ENCODE measurements around the gene ITGA1. TPM values are rescaled to one million over a fixed set of nuclear protein-coding genes. Genes with fewer than 3 reads are reported as not detected.

The ITGA1 gene
- polyA plus RNA-seq, 3 donors, result 0.33 to 0.89 (median 0.79) TPM

- Mint-ChIP-seq H3K27me3 (ENCODE audit: low read depth in 3 of 3) (peaks cover 2 to 8% (median 3%) of the 10 kb centered on the region in 3 donors), H3K36me3 (no peaks in the 10 kb centered on the region), H3K27ac (no peak overlapping the region), H3K4me1 (peaks cover 11% of the 10 kb centered on the region), H3K4me3 (no peak overlapping the region), H3K9me3 (no peaks in the 10 kb centered on the region)
- Histone ChIP-seq H3K27ac (ENCODE audit: low read depth in 1 of 2, low read length in 2 of 2) (no peak overlapping the region), H3K4me2 (replicated peaks; ENCODE audit: extremely low read depth, low read length, poor library complexity, severe bottlenecking) (no peak overlapping the region), H4K20me1 (ENCODE audit: insufficient read depth, low read length) (no peaks in the 10 kb centered on the region), H3K4me3 (replicated peaks in 1 of 3; ENCODE audit: low read depth in 2 of 3, low read length in 3 of 3) (no peak overlapping the region), H3K79me2 (ENCODE audit: insufficient read depth, low read length) (no peaks in the 10 kb centered on the region), H3K9me3 (replicated peaks in 1 of 2; ENCODE audit: control insufficient read depth in 1 of 2, insufficient read depth in 1 of 2, low read length in 2 of 2) (no peaks in the 10 kb centered on the region), H3K4me1 (ENCODE audit: control insufficient read depth in 1 of 2, insufficient read depth in 2 of 2, low read length in 2 of 2) (peaks cover 0 to 4% of the 10 kb centered on the region in 2 donors), H3K27me3 (ENCODE audit: control insufficient read depth in 2 of 2, insufficient read depth in 2 of 2, low read length in 2 of 2) (no peaks in the 10 kb centered on the region), H2AFZ (ENCODE audit: insufficient read depth, low read depth, low read length, poor library complexity, severe bottlenecking) (no peak overlapping the region), H3K36me3 (replicated peaks in 1 of 2; ENCODE audit: control insufficient read depth in 1 of 2, insufficient read depth in 2 of 2, low read length in 2 of 2) (no peaks in the 10 kb centered on the region), H3K9ac (ENCODE audit: insufficient read depth, low read length, poor library complexity, severe bottlenecking) (no peak overlapping the region)
- WGBS (ENCODE audit: insufficient coverage), result 92% methylated on average over 2 of the region's 2 CpGs
- TF ChIP-seq, protein P1, sequence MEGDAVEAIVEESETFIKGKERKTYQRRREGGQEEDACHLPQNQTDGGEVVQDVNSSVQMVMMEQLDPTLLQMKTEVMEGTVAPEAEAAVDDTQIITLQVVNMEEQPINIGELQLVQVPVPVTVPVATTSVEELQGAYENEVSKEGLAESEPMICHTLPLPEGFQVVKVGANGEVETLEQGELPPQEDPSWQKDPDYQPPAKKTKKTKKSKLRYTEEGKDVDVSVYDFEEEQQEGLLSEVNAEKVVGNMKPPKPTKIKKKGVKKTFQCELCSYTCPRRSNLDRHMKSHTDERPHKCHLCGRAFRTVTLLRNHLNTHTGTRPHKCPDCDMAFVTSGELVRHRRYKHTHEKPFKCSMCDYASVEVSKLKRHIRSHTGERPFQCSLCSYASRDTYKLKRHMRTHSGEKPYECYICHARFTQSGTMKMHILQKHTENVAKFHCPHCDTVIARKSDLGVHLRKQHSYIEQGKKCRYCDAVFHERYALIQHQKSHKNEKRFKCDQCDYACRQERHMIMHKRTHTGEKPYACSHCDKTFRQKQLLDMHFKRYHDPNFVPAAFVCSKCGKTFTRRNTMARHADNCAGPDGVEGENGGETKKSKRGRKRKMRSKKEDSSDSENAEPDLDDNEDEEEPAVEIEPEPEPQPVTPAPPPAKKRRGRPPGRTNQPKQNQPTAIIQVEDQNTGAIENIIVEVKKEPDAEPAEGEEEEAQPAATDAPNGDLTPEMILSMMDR (IDR thresholded peaks at IDR 0.05), result no peak
- intact Hi-C loops (cut with micrococcal nuclease), result no loop called here
- DNase-seq, result no peak
These were observed 80.1 kb downstream of the ITGA1 start for GRCh38 chr5:52867809-52868208.

DNA sequence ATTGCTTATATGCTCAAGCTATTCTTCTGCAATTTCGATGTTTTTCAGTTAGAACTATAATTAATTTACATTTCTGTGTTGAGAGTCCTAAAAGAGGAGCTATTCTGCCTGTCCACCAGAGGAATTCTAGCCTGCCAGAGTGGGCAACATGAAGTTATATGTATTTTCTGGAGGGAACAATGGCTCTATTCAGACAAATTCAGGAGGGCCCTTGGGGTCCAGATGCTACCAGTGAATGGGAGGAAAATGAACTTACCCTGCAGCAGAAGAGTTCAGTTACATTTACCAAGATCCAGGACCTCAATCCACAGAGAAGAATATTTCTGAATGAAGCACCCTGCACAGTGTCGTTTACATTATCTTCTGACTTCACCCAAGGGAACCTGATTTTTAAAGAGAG is 80.7 kb downstream of the ITGA1 start:
- WGBS (ENCODE audit: insufficient coverage), result 100% methylated on average over 1 of the region's 2 CpGs
- H3K36me3 ChIP-seq (replicated peaks in 1 of 2; ENCODE audit: control insufficient read depth in 1 of 2, insufficient read depth in 2 of 2, low read length in 2 of 2), result no peaks in the 10 kb centered on the region
- Mint-ChIP-seq H3K4me3 (no peak overlapping the region), H3K9me3 (no peaks in the 10 kb centered on the region), H3K27me3 (ENCODE audit: low read depth in 3 of 3) (peaks cover 2 to 8% (median 3%) of the 10 kb centered on the region in 3 donors), H3K4me1 (peaks cover 11% of the 10 kb centered on the region), H3K36me3 (no peaks in the 10 kb centered on the region), H3K27ac (no peak overlapping the region)
- TF ChIP-seq, protein P1 (IDR thresholded peaks at IDR 0.05), result no peak
- H3K9ac ChIP-seq (ENCODE audit: insufficient read depth, low read length, poor library complexity, severe bottlenecking), result no peak overlapping the region
- H3K27me3 ChIP-seq (ENCODE audit: control insufficient read depth in 2 of 2, insufficient read depth in 2 of 2, low read length in 2 of 2), result no peaks in the 10 kb centered on the region
- H3K4me2 ChIP-seq (replicated peaks; ENCODE audit: extremely low read depth, low read length, poor library complexity, severe bottlenecking), result no peak overlapping the region
- H3K79me2 ChIP-seq (ENCODE audit: insufficient read depth, low read length), result no peaks in the 10 kb centered on the region
- H4K20me1 ChIP-seq (ENCODE audit: insufficient read depth, low read length), result no peaks in the 10 kb centered on the region
- no peak overlapping the region for H3K4me3 ChIP-seq (replicated peaks in 1 of 3; ENCODE audit: low read depth in 2 of 3, low read length in 3 of 3)
- no peak overlapping the region for H3K27ac ChIP-seq (ENCODE audit: low read depth in 1 of 2, low read length in 2 of 2)
- no peaks in the 10 kb centered on the region for H3K9me3 ChIP-seq (replicated peaks in 1 of 2; ENCODE audit: control insufficient read depth in 1 of 2, insufficient read depth in 1 of 2, low read length in 2 of 2)
- H2AFZ ChIP-seq (ENCODE audit: insufficient read depth, low read depth, low read length, poor library complexity, severe bottlenecking), result no peak overlapping the region
- H3K4me1 ChIP-seq (ENCODE audit: control insufficient read depth in 1 of 2, insufficient read depth in 2 of 2, low read length in 2 of 2), result peaks cover 0 to 4% of the 10 kb centered on the region in 2 donors
- intact Hi-C loops (cut with micrococcal nuclease), result no loop called here
- DNase-seq, result no peak

Measured in CD14-positive monocyte (primary cell).